Activated CD4-positive, CD25-positive, alpha-beta regulatory T cell (primary cell): ENCODE data around the gene BRSK2.
"Not testable (repeated sequence)": the region's sequence is repeated elsewhere in the genome, so short reads cannot be mapped to it uniquely, and the experiment has no call there.

Experiments used
- DNase-seq, 4 experiments: peaks; one replicate each; lab custom pipeline; 2025; lab: John Stamatoyannopoulos, UW

Gene BRSK2

GRCh38 chr11:1499899-1500298, 110.2 kb downstream of the BRSK2 start:
- DNase-seq, result no peak

- no peak for DNase-seq
Observed at GRCh38 chr11:1500466-1501420, 111.0 kb downstream of the BRSK2 start.

GRCh38 chr11:1501421-1502167, 111.9 kb downstream of the BRSK2 start:
- no peak for DNase-seq

GRCh38 chr11:1502168-1502953, 112.6 kb downstream of the BRSK2 start:
- DNase-seq, result no peak

- no peak for DNase-seq
Observed at GRCh38 chr11:1502954-1503707, 113.4 kb downstream of the BRSK2 start.

- no peak for DNase-seq
Observed at GRCh38 chr11:1503708-1504104, 114.0 kb downstream of the BRSK2 start.

- no peak for DNase-seq
Observed at GRCh38 chr11:1504138-1504537, 114.4 kb downstream of the BRSK2 start.

GRCh38 chr11:1504581-1505290, 115.0 kb downstream of the BRSK2 start:
- DNase-seq, result no peak

- DNase-seq, result no peak
Observed at GRCh38 chr11:1505480-1505879, 115.7 kb downstream of the BRSK2 start.

- no peak for DNase-seq
Observed at GRCh38 chr11:1506981-1507380, 117.2 kb downstream of the BRSK2 start.

GRCh38 chr11:1507381-1508140, 117.8 kb downstream of the BRSK2 start:
- no peak for DNase-seq

GRCh38 chr11:1508491-1508891, 118.8 kb downstream of the BRSK2 start:
- DNase-seq, result no peak

GRCh38 chr11:1508986-1509385, 119.3 kb downstream of the BRSK2 start:
- no peak for DNase-seq

- no peak for DNase-seq
Observed at GRCh38 chr11:1509626-1510255, 120.0 kb downstream of the BRSK2 start.

- not testable (repeated sequence) for DNase-seq
Observed at GRCh38 chr11:1510351-1510750, 120.6 kb downstream of the BRSK2 start.

GRCh38 chr11:1510928-1511327, 121.2 kb downstream of the BRSK2 start:
- DNase-seq, result no peak

- DNase-seq, result no peak
Observed at GRCh38 chr11:1511937-1512496, 122.3 kb downstream of the BRSK2 start.
